HG03175 (cell line): Measurements from ENCODE around the gene MAP2K7.
A peak's percentile ranks its signal among the peaks of the same experiment; 100 is the strongest.

Experiments
- ATAC-seq: cut with Tn5 transposase; IDR thresholded peaks from one replicate; pipeline ENCODE4 v1.9.1; 2021; ENCODE audit warnings: mild to moderate bottlenecking, moderate library complexity; ENCODE audit not compliant: unreplicated experiment

Gene MAP2K7

DNA sequence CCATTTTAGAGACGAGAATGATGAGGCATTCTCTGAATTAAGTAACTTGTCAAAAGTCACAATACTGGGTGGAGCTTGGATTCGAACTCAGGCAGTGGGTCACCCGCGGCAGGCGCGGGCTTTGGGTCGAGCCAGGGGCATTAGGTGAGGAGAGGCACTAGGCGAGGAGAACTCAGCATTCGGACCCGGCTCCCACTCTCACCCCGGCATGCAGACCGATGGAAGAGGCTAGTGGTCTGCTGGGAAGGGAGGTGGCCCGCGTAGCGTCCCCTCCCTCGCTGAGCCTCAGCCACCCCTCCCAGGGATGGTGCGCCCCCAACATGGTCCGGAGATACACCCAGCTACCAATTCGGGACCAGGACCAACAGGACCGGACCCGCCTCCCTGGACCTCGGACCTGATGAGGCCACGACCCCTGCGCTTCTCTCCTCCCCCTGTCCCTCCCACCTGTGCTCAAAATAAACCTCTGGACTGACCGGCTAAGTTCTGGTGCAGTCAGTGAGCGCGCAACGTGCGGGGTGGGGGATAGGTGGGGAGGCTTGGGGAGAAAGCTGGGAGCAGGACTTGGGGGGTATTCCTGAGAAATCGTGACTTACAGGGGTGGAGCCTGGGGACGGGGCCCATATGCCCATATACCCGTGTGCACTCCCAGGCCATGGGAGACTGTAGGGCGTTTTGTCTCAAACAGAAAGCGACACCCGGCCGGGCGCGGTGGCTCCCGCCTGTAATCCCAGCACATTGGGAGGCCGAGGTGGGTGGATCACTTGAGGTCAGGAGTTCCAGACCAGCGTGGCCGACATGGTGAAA, 15.1 kb downstream of the MAP2K7 start:
- no peak for ATAC-seq

DNA sequence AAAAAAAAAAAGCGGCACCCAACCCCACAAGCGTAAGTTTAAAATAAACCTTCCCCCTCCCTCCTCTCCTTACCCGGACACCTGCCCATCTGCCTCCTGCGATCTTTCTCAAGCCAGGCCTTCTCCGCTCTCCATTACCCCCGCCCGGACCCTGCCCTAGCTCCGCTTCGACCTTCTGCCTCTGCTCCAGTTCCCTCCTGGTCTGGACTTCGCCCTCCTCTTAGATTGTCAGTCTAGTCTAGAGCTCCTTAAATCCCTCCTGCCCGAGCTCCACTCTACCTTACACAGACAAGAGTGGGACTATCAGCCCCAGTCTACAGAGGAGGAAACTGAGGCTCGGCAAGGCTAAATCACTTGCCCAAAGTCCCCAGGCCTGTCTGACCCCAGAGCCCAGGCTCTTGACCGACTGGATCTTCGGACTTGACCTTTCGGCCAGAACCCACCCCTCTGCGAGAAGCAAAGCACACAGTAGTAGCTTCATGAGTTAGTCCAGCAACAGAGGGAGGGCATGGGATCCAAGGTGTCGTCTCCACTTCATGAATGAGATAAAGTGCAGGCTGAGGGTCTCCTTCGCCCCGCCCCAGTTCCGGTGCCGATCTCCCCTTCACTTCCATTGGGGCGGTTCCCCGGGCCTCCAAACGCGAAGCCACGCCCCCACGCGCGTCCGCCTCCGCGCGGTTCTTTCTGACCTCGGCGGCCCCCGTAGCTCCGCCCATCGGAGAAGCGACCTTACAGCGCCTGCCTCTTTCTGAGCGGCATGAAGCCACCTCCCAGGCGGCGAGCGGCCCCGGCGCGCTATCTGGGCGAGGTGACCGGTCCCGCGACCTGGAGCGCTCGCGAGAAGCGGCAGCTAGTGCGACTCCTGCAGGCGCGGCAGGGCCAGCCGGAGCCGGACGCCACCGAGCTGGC, 16.2 kb downstream of the MAP2K7 start, which contains the start of gene SNAPC2:
TSS of gene SNAPC2 (plus strand) at position 729 of the 909 bp plus-strand sequence. CDS start at position 758, 29 bp downstream.
- ATAC-seq: peak; percentile 64

DNA sequence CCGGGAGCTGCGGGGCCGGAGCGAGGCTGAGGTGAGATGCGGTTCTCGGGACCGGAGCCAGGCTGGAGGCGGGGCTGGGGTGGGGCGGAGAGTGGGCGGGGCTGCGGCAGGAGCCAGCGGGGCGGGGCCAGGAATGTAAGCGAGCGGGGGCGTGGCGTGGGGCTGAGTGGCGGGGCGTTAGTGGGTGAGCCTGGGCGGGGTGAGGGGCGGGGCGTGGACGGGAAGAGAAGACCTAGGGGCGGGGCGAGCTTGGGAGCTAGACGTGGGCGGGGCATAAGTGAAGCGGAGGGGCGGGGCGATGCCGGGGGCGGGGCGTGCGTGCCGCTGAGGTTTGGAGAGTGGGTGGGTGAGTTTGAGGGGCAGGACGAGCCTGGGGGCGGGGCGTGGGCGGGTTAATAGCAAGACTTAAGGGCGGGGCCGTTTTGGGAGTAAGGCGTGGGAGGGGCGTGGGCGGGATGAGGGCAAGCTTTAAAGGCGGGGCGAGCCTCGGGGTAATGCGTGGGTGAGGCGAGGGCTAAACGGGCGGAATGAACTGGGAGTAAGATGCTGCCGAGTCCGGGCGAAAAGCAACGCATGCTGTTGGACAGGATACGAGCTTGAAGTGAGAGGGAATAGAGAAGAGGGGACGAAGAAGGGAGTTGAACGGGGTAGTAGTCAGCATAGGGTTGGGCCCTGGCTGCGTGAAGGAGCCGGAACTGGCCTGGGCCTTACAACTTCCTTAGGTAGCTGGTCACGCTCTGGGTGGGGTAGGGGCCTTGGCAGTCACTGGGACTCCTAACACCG, 17.0 kb downstream of the MAP2K7 start:
- peak; percentile 38 for ATAC-seq

DNA sequence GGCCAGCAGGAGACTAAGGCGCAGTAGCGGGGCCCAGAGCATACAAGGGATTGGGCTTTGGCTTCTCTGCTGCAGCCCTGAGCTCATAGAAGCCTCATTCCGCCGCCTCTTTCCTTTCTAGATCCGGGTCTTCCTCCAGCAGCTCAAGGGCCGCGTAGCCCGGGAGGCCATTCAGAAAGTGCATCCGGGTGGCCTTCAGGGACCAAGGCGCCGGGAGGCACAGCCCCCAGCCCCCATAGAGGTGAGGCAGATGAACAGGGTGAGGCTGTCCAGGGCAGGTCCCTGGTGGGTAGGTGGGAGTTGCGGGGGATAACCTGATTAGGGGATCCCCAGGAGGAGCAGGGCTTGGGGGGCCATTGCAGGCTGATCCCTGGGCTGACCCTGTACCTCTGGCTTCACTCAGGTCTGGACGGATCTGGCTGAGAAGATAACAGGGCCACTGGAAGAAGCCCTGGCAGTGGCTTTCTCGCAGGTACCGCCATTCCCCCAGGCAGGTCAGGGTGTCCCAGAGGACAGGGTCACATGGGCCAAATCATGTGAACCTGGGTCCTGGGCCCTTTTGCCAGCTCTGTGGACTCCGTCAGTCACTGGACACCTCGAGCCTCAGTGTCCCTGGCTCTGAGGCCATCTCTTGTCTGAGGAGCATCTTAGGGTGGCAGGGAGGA, 17.8 kb downstream of the MAP2K7 start:
- ATAC-seq: no peak

DNA sequence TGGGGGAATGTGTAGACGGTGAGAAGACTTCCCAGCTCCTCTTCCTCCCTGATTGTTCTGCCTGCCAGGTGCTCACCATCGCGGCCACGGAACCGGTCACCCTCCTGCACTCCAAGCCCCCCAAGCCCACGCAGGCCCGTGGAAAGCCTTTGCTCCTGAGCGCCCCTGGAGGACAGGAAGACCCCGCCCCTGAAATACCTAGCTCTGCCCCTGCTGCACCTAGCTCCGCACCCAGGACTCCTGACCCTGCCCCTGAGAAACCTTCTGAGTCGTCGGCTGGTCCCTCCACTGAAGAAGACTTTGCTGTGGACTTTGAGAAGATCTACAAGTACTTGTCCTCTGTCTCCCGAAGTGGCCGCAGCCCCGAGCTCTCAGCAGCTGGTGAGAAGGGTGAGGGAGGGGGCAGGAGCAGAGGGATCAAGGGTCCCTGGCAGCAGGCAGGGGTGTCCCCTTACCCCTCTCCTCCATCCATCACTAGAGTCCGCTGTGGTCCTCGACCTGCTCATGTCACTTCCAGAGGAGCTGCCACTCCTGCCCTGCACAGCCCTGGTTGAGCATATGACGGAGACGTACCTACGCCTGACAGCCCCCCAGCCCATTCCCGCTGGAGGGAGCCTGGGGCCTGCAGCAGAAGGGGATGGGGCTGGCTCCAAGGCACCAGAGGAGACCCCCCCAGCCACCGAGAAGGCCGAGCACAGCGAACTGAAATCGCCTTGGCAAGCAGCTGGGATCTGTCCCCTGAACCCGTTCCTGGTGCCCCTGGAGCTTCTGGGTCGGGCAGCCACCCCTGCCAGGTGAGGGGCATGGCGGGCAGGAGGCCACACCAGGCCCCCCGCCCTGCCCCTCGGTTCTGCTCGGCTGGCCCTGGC, 18.5 kb downstream of the MAP2K7 start:
- no peak for ATAC-seq

DNA sequence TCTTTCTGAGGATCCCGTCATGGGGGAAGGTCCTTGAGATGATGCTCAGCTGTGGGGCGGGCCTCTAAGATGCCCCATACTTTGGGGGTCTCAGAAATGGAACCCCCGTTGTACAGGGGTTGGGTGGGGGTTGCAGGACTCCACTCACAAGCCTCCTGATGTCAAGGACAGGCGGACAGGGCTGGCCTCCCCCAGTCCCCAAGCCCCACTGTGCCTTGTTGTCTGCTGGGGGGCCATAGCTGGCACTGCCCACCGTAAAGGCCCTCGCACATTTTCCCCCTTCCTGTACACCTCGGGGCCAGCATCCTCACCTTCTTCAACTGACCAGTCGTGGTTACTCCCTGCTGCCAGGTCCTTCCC, 19.1 kb downstream of the MAP2K7 start:
- no peak for ATAC-seq

DNA sequence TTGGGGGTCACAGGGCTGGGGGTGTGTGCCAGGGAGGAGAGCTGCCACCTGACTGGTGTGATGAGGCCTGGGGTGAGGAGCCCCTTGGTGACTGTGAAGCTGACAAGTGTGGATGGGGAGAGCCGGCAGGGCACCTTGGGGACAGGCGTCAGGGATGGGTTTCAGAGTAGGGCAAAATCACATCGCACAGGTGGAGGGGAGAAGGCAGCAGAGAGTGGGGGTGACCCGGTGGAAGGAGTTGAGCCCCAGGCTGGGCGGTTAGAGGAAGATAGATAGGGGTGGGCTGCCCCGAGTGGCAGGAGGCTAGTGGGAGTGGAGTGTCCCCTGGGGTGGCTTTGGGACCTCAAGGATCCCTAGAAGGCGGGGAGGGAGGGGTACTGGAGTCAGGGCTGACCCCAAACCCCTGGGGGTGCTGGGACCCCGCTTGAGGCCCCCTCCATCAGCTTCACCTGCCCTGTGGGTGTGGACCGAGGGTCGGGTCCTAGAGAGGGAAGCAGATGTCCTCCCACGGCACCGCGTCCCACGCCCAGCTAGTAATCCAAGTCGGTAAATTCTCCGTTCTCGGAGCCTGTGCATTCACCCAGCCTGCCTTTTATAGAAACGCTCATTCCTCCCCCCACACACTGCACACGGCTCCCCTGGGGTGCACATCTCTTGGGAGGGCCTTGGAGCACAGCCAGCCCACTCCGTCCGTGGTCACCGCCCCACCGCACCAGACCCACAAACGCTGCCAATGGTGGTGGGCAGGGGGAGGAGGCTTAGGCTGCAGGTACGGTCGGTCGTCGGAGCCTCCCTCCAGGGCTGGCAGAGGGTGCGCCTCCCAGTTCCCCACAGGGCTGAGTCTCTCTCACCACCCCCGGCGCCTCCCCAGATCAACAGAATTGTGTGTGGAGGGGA, 19.9 kb downstream of the MAP2K7 start:
- ATAC-seq: no peak

DNA sequence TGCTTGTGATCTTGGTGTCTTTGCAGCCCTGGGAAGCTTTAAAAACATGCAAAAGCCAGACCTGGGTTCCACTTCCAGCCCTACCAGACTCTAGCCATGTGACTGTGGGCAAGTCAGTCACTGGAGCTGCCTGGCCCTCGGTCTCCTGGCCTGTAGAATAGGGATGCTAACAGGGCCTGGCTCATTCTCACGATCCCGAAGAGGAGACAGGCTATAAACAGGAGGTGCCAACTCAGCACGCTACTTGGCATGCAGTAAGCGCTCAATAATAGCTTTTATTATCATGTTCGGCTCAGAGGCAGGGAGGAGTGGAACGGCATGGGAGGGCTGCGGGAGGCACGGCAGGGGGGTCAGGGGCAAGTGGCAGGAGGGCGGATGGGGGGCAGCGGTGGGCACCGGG, 20.6 kb downstream of the MAP2K7 start:
- no peak for ATAC-seq

DNA sequence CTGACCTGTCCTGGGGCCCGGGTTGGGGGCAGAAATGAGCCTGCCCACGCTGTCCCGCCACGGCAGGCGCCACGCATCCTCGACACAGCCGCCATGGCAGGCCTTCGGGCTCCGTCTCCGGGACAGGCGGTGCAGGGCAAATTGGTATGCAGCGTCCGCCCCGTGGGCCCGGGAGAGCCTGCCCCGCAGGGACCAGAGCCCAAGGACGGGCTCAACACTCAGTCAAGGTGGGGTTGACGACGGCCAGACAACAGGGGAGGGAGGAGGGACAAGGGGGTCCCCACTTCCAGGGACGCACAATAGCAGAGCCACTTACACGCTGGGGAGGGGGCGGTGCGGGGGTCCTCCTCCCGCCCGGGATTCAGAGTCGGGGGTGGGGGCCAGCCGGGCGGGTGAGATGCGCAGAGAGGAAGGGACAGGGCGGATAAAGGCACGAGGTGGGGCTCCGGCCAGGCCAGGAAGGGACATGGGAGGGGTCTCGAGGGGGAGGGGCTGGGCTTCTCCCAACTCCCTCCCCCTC, 21.0 kb downstream of the MAP2K7 start:
- ATAC-seq: no peak

DNA sequence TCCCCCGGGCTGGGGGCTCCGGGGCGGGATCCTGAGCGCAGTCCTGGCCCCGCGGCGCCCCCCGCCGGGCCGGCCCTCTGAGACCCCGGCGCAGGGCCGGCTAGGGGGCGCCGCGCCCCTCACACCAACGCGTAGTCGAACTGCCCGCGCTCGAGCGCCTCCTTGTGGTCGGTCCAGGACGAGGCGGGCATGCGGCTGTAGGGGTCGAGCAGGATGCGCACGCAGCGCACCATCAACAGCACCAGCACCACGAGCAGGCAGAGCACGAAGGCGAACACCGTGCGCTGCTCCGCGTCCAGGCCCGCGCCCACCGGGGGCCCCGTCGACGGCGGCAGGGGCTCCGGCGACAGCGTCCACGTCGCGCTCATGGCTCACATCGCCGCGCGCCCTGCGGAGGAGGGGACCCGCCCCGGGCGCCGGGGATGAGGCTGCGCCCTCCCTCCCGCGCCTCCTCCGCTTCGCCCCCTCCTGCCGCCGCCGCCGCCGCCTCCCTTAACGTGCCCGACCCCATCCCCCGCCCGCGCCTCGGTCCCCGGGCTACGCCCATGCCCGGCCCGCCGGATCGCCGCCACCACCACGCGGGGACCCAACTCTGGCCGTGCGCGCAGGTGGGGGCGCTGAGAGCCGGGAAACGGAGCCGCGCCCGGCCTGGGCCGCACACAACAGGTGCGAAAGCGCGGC, 21.6 kb downstream of the MAP2K7 start:
- ATAC-seq: no peak

DNA sequence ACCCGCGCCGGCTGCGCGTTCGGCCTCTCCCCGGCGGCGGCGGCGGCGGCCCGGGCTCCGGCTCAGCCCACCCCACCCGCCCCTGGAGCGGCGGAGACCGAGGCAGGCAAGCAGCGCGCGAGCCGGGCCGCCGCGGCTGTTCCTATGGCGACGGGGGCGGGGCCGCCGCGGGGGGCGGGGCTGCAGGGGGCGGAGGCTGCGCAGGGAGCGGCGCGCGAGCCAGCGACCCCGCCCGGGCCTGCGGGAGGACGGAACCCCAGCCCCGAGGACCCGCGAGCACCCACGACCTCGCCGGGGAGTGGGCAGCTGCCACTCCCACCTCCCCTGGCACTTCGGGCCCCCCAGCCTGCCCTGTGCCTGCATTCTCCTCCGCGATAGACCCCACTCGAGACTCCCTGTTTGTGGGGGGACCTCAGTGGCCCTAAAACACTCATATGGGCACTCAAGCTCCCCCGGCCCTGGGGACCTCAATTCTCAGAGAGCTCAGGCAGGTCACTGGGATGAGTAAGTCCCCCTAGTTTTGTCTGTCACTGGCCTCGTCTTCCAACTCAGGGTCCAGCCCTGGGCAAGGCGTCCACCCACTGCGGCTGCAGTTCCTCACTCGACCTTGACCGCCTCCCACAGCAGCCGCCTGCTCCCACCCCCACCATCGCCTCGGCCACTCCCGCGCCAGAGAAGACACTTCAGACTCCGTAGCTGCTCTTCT, 22.5 kb downstream of the MAP2K7 start, which contains the start of gene CTXN1:
TSS of gene CTXN1 (minus strand) at position 115 of the 706 bp plus-strand sequence. CDS start 597 bp downstream, outside the sequence.
- ATAC-seq: peak; percentile 36

DNA sequence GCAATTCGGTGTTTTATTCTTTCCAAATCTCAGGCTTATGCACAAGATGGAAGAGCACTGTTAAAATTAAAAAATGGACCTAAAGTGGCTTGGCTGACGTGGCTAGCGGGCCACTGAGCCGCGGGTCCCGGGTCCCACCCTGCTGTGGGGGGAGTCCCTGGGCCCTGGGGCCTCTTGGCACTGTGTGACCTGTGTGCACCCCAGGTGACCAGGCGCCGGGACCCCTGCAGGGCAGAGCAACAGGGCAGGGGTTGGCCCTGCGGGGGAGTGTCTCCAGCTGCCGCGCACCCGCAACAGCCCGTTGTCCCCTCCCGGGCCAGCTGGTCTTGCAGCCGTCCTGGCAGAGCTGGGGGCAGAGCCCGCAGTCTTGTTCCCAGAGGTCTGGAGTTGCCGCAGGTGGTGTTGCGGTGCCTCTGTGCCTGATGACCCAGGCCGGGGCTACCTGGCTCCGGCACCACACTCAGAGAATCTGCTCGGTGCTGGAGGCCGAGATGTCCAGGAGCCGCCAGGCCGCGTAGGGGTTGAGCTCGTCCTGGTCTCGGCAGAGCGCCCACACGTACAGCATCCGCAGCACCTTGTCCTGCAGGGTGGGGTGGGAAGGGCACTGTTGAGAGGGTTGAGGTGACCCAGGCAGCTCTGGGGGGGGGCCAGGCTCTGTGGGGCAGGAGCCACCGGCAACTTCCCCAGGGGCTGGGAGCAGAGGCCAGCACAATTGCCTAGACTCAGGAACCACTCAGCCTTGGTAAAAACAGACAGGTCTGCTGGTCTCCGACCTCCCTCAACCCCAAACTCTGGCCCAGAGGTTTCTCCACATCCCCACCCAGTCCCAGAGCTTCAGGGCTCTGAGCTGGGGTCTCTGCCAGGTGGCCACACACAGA, 23.3 kb downstream of the MAP2K7 start:
- no peak for ATAC-seq

DNA sequence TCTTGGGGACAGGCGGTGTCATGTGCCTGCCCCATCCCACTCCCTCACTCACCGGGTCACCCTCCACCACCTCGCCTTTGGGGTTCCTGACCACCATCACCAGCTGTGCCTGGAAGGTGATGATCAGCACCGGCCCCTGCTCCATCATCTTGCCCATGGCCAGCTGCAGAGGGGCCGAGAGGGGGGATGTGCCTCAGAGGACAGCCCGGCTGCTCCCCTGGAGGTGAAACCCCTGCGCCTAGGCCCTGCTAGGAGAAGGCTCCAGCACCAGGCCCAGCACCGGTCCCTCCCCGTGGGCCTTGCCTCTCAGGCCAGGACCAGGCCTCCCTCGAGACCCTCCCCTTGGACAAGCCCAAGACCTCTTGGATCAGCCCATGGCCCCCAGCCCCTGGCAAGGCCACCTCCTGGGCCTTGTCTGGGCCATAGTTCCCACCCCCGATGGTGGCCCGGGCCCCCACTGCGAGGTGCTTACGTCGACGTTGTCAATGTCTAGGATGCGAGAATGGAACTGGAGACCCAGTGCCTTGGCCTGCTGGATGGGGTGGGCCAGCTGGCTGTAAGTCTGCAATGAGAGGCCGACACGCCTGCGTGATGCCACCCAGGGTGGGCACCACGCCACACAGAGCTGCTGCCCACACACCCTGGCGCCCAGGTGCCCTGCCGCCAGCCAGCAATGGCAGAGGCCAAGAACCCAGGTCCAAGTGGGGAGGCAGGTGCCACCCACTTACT, 24.1 kb downstream of the MAP2K7 start:
- ATAC-seq: no peak

DNA sequence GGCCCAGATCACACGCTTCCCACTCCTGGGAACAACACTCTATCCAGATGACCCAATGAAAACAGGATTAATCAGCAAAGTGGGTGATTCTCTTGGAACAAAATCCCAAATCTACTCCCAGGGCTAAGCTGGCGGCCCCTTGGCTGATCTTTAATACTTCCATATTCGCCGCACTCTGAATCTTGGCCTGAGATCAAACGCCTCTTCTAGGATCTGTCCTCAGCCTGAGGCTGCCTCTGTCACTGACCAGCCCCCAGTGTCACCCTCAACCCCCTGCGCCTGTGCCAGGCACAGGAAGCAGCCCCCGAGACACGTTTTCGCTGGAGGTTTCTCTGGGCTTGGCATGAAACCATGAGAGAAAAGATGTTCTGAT, 24.6 kb downstream of the MAP2K7 start:
- no peak for ATAC-seq
